GM21367 (cell line): ENCODE data around the gene BRI3BP.

ENCODE experiments used
- ATAC-seq: cut with Tn5 transposase; IDR thresholded peaks from one replicate; pipeline ENCODE4 v1.9.1; 2021; ENCODE audit not compliant: unreplicated experiment

BRI3BP gene

GRCh38 chr12:124993626-124994436, at the start of gene BRI3BP:
Gene BRI3BP, plus strand, starts transcription at chr12:124993645. Its CDS starts 146 bp downstream, at chr12:124993791.
- peak; percentile 44 for ATAC-seq

GRCh38 chr12:124946447-124946793, 47.0 kb upstream of the BRI3BP start:
- no peak for ATAC-seq

- ATAC-seq: no peak
Measured at GRCh38 chr12:124947013-124947412, 46.4 kb upstream of the BRI3BP start.

- ATAC-seq: no peak
Measured at GRCh38 chr12:124947561-124948398, 45.7 kb upstream of the BRI3BP start.

GRCh38 chr12:124949066-124949465, 44.4 kb upstream of the BRI3BP start:
- ATAC-seq: no peak

GRCh38 chr12:124949779-124950728, 43.4 kb upstream of the BRI3BP start:
- no peak for ATAC-seq

- no peak for ATAC-seq
Measured at GRCh38 chr12:124952295-124952694, 41.1 kb upstream of the BRI3BP start.

- ATAC-seq: no peak
Measured at GRCh38 chr12:124952801-124953200, 40.6 kb upstream of the BRI3BP start.

GRCh38 chr12:124953689-124954405, 39.6 kb upstream of the BRI3BP start:
- no peak for ATAC-seq

GRCh38 chr12:124954771-124955170, 38.7 kb upstream of the BRI3BP start:
- ATAC-seq: no peak

- no peak for ATAC-seq
Measured at GRCh38 chr12:124956571-124956970, 36.9 kb upstream of the BRI3BP start.

- ATAC-seq: no peak
Measured at GRCh38 chr12:124961055-124961454, 32.4 kb upstream of the BRI3BP start.

GRCh38 chr12:124963211-124963610, 30.2 kb upstream of the BRI3BP start:
- no peak for ATAC-seq

GRCh38 chr12:124964251-124964650, 29.2 kb upstream of the BRI3BP start:
- no peak for ATAC-seq

- no peak for ATAC-seq
Measured at GRCh38 chr12:124964836-124965462, 28.5 kb upstream of the BRI3BP start.

- ATAC-seq: no peak
Measured at GRCh38 chr12:124967016-124967739, 26.3 kb upstream of the BRI3BP start.

- ATAC-seq: no peak
Measured at GRCh38 chr12:124968656-124969055, 24.8 kb upstream of the BRI3BP start.

- ATAC-seq: no peak
Measured at GRCh38 chr12:124970647-124971402, 22.6 kb upstream of the BRI3BP start.

GRCh38 chr12:124971603-124972002, 21.8 kb upstream of the BRI3BP start:
- no peak for ATAC-seq
